GM19035 (cell line): ENCODE data around the gene XPNPEP3.
"Not testable (repeated sequence)": the region's sequence is repeated elsewhere in the genome, so short reads cannot be mapped to it uniquely, and the experiment has no call there.

Source experiments
- ATAC-seq: cut with Tn5 transposase; IDR thresholded peaks from one replicate; pipeline ENCODE4 v1.9.1; 2021; ENCODE audit not compliant: unreplicated experiment

XPNPEP3 gene

DNA sequence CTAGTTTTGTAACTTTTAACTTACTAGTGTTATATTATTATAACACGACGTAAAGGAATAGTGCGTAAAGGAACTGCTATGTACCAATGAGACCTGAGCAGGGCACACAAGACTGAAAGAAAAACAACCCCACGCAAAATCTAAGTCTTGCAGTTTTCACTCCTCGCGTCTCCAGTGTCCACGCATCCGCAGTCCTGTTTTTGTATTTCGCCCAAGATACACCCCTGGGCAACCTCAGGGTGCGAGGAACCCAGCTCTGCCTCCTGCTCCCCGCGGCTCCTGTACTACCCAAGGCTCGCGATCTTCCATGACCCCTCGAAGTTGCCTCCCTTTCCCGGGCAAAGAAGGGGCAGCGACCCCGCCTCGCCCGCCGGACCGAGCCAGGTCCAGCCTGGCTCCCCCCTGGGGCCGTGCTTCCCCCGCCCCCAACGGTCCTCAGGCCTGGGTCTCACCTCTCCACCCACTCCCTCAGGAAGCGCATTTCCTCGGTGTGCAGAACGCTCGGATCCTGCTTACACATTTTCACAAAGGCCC is 902 bp upstream of the XPNPEP3 start:
- peak; percentile 24 for ATAC-seq

- no peak for ATAC-seq
Observed at GRCh38 chr22:40857309-40857855, 434 bp downstream of the XPNPEP3 start.

GRCh38 chr22:40862013-40862412 is 5.1 kb downstream of the XPNPEP3 start, which contains the start of gene DNAJB7:
Gene DNAJB7, minus strand, starts transcription at chr22:40862113. Its CDS starts 119 bp downstream, at chr22:40861994.
- no peak for ATAC-seq

DNA sequence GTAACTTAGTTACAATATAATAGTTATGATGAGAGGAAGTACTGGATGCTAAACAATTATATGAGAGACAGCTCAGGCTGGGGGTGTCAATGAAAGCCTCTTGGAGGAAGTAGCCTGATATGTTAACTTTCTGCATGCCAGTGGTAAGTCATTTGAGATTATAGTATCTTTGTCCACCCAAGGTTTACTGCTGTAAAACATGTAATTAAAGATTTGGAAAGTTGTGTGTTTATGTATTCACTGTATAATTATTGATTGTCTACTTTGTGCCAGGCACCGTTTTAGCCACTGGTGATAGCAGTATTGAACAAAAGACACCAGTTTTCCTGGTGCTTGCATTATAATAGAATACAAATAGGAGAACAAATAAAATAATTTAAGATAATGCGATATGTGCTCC is 5.6 kb downstream of the XPNPEP3 start:
- no peak for ATAC-seq

GRCh38 chr22:40867109-40867508 is 10.2 kb downstream of the XPNPEP3 start:
- no peak for ATAC-seq

DNA sequence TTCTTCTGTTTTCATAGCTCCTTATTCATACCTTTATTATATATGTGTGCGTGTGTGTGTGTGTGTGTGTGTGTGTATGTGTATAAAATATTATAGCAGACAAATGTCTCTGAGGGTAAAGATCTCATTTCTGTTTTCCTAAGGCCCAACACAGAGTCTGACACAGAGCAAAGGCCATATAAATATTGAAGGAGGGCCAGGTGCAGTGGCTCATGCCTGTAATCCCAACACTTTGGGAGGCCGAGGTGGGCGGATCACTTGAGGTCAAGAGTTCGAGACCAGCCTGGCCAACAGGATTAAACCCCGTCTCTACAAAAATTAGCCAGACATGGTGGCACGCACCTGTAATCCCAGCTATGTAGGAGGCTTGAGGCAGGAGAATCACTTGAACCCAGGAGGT is 11.4 kb downstream of the XPNPEP3 start:
- ATAC-seq: not testable (repeated sequence)

- ATAC-seq: no peak
Observed at GRCh38 chr22:40874016-40874415, 17.1 kb downstream of the XPNPEP3 start.

DNA sequence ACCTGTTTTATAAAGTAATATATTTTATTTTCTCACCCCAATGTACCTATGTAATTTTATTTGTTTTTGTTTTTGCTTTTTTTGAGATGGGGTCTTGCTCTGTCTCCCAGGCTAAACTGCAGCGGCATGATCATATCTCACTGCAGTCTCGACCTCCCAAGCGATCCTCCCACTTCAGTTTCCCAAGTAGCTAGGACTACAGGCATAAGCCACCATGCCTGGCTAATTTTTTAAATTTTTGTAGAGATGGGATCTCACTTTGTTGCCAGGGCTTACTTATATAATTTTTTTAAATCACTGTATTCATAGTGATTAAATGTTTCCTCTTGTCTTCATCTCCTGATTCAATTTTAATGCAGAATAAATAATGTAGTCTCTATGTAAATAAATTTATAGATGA is 18.2 kb downstream of the XPNPEP3 start:
- no peak for ATAC-seq

- ATAC-seq: no peak
Observed at GRCh38 chr22:40876907-40877306, 20.0 kb downstream of the XPNPEP3 start.

DNA sequence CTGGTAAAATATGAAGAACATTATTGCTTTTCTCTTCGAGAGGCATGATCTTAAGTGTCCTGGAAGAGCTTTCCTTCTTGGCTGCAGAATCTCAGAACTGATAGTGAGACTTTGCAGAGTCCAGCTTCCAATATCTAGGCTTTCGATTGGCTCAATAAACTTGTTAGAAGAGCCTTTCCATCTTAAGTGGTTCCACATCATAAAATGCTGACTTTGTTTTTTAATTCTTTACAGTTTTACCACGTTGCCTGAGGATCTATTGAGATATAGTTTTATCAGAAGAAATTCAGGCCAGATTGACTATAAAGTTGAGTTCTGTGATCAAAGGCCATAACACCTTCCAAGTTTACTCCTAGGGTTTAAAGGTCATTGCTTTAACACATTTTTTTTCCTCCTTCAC is 20.5 kb downstream of the XPNPEP3 start:
- ATAC-seq: no peak

- ATAC-seq: no peak
Observed at GRCh38 chr22:40878922-40879321, 22.0 kb downstream of the XPNPEP3 start.

DNA sequence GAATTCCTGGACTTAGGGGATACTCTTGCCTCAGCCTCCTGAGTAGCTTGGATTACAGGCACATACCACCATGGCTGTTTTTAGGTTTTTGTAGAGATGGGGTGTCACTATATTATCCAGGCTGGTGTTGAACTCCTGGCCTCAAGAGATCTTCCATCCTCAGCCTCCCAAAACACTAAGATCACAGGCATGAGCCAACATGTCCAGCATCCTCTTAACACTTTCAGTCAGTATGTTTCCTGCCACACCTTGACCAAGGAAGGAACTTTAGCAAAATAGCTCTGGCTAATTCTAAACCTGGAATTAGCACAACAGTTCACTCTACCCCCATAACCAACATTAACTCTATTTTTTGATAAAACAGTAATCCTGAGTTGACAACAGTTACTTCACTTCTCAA is 32.2 kb downstream of the XPNPEP3 start:
- ATAC-seq: no peak

GRCh38 chr22:40890881-40891280 is 33.9 kb downstream of the XPNPEP3 start:
- ATAC-seq: no peak

DNA sequence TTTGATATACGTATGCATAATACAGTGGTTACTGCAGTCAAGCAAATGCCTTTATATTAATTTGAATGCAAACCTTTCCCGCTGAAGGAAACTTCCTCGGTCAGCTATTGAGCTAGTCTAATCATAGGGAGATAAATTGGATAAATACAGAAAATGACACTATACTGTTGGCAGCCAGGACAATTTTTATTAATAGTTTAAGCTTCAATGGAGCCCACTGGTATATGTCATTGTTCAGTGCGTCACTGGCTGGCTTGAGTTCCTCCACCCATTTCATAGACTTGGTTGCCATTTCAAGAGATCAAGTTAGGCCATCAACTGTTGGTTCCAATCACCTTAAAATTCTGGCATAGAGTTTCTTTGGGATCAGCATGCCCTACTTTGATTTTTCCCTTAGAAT is 37.5 kb downstream of the XPNPEP3 start:
- no peak for ATAC-seq

DNA sequence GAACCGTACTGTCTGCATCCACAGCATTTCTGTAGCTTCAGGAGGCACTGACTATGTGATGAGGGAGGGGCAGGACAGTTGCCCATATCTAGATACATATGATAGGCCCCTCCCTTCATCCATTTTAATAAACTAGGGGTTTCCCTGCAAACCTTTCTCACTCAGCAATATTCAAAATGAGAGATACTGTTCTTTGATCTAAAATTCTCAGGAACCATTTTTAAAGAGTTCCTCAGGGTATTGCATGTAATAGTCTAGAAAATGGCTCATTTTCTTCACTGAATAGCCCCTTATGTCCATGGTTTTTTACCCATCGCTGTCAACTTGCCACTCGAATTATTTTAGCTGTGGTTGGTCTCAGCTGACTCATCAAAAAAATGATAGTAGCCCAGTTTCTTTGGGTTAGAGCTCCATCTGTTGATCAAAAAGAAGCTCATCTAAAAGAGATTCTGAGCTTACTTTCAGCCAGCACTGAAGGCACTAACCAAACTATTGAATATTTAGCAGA is 42.0 kb downstream of the XPNPEP3 start:
- no peak for ATAC-seq

DNA sequence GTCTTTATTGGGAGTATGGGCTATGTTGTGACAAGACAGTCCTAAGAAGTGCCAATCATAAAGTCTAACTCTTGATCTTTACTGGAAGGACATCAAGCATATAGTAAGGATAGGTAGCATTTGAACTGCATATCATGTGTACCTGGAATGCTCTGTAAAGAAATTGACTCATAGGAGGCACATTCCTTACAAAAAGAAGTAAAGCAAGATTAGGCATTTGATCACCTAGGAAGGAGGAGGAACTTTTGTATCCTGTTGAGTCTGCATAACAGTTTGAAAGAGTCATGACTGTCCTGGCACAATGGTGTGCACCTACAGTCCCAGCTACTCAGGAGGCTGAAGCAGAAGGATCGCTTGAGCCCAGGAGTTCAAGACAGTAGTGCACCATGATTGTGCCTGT is 47.2 kb downstream of the XPNPEP3 start:
- ATAC-seq: no peak

DNA sequence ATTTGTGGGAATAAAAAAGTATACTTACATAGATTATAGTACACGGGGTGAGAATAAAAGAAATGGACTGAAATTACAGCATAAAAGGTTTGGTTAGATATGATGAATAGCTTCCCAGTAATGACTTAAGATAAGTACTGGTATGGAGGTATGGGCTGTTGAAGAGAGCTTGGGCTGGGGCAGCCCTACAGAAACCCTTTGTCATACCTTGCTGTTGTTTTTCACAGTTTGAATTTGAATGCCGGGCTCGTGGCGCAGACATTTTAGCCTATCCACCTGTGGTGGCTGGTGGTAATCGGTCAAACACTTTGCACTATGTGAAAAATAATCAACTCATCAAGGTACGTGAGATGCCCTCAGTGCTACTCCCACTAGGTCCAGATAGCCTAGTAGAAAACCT is 51.9 kb downstream of the XPNPEP3 start:
- no peak for ATAC-seq

- no peak for ATAC-seq
Observed at GRCh38 chr22:40911772-40912171, 54.8 kb downstream of the XPNPEP3 start.

DNA sequence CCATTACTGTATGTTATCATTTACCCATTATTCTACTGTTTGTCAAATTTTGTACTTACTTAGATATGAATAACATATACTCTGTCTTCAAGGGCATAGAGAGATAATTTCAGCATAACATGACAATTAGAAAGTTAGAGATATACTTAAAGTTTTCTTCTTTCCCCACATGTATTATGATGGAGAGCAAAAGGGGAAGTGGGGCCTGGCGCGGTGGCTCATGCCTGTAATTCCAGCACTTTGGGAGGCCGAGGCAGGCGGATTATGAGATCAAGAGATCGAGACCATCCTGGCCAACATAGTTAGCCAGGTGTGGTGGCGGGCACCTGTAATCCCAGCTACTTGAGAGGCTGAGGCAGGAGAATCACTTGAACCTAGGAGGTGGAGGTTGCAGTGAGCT is 56.0 kb downstream of the XPNPEP3 start:
- ATAC-seq: not testable (repeated sequence)

DNA sequence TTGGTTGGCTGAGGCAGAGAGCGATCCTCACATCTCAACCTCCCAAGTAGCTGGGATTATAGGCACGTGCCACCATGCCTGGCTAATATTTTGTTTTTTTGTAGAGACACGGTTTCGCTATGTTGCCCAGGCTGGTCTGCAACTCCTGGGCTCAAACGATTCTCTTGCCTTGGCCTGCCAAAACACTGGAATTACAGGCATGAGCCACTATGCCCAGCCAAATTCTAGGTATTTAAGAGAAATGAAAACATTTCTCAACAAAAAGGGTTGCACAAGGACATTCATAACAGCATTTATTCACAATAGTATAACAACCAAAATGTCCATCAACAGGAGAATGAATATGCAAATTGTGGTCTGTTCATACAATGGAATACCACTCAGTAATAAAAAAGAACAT is 62.5 kb downstream of the XPNPEP3 start:
- ATAC-seq: no peak

GRCh38 chr22:40920526-40920925 is 63.6 kb downstream of the XPNPEP3 start:
- ATAC-seq: no peak

- no peak for ATAC-seq
Observed at GRCh38 chr22:40922484-40923303, 65.7 kb downstream of the XPNPEP3 start.
